ENCODE measurements around the gene PPP1R9B. TPM values are rescaled to one million over a fixed set of nuclear protein-coding genes. Genes with fewer than 3 reads are reported as not detected.

The PPP1R9B gene
- total RNA-seq, 1 donor from 2014 or later: 61.5 TPM

DNA sequence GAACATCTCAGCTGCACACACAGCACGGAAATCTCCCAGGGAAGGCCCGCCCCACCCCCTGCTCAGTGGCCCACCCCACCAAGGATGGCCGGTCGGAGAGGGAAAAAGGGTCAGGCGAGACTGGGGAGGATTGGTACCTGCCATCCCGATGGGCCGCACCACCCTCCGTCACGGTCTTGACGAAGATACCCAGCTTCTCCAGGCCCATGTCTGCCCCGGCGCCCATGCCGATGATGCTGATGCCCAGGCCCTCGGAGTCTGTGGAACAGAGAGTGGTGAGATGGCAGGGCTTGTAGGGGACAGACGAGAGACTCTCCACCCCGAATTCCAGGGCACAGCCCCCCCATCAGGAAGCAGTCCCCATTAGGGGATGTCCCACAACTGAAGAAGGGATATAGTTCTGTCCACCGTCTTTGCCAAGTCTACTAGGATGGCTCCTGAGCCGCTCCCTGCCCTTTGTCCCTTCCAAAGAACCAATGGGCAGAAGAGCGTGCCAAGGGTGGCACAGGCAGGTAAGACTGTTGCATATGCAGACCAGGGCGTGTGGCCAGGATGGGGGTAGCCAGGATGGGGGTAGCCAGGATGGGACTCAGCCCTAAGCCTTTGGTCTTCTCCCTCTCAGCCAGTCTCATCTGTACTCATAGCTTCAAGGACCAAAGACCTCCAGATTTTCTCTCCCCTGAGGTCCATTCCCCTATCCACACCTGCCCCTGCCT, 6.9 kb downstream of the PPP1R9B start:
- no peak for DNase-seq (ENCODE audit: low spot score)

DNA sequence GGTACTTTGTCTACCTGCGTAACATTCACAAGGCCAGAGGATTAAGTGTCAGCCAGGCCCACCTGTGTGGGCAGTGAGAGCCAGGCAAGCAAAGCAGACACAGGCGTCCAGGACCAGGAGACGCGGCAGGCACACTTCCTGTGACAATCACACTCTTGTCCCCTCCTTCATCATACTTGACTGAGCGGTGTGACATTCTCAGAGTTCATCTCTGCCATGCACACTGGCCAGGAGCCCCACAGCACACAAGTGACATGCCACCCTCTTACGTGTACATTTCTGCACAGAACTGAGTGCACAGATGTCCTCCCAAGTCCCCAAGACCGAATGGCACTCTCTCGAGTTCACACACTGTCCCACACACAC, 8.7 kb downstream of the PPP1R9B start:
- no peak for DNase-seq (ENCODE audit: low spot score)

DNA sequence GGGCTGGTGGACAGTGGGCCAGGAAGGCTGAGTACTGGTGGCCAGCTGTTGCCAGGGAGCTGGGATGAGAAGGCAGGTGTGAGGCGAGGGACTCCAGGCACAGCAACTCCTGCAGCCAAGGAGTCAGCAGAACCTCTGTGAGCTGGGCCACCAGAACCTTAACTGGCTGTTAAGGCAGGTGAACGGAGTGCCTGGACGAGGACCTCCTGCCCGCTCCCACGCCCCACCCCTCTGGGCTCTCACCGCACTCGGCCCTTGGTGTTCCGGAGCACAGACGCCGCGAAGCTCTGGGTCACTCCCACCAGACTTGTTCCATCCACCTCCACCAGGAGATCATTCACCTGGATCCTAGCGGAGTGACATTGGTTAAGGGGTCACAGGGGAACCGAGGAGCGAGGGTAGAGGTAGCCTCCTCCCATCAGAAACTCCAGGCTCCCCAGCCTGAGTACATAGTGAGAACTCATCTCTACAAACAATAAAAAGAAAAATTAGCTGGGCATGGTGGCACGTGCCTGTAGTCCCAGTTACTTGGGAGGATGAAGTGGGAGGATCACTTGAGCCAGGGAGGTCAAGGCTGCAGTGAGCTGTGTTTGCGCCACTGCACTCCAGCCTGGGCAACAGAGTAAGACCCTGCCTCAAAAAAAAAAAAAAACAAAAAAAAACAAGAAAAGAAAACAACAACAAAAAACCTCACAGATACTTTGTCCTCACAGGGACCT, 9.3 kb downstream of the PPP1R9B start:
- no peak for DNase-seq (ENCODE audit: low spot score)

DNA sequence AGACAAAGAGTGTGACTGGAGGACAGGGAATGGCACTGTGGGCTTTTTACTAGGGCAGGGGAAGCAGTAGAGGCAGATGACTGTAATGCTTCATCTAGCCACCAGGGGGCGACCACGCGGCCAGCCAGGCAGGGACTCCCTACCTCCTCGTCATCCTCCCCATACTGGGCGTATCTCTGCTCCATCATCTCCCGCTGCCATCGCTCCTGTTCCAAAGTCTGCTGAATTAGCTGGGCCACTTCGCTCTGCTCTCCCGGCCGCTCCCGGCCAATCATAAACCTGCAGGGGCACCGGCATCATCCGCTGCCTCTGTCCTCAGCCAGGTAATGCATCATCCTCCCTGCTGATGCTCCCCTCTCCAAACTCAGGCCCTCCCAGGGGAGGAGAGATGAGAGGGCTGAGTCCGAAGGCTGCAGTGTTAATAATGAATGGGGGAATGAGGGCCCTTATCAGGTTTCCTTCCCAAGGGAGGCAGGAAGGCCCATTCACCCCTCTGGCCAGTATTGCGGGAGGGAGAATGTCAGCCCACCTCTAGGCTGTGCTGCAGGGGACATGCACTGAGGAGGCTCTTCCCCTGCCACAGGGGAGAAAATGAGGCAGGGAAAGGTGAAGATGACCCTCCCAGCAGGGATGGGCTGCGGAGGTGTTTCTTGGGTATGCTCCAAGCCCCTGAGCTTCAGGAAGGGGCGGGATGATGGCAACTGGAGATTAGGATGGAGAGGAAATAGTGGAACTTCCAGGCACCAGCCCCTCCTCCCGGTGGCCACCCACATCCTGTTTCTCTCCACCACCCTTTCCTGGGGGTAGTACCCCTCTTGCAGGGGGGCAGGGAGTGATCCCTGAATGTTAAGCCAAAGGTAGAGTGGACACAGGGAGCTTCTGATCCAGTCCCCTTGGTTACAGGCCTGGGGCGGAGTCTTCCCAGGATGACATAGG, 10.3 kb downstream of the PPP1R9B start:
- peak; percentile 82 for DNase-seq (ENCODE audit: low spot score)

DNA sequence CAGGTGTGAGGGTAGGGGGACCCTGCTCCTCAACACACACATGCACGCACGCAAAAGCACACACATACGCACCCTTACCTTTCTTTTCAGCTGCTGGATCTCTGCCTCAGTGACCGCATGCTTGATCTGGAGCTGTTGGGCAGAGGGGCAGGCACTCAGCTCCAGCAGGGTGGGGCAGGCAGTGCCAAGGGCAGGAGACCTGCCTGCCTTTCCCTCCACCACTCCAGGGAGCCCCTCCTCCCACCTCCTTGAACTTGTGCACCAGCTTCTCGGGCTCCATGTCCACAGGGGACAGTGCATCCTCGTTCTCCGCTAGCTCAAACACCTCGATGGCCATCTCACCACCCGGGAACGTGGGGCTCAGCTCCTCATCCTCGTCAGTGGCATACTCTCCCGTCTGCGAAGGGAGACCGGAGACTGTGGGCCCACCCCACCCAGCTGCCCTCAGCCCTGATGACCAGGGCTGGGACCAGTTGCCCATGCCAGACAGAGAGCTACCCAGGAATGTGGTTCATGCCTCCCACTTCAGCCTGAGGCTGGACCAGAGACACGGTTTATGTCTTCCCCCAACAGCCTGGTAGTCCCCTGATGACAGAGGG, 11.2 kb downstream of the PPP1R9B start:
- no peak for DNase-seq (ENCODE audit: low spot score)

DNA sequence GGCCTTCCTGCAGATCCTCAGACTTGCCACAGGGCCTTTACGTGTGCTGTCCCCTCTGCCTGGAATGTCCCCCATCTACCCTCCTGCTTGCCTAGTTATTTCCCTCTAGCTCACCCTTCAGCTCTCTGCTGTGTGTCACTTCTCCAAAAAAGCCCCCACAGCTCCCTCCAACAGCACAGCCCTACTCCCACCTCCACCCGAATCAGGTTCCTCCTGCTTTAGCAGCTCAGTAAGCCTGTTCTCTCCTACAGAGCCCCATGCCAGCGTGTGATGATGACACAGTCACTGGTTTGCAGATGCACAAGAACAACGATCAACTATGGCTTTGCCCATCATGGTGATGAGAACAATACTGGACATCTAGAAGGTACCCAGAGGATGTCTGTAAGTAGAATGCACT, 13.4 kb downstream of the PPP1R9B start:
- DNase-seq (ENCODE audit: low spot score): no peak

DNA sequence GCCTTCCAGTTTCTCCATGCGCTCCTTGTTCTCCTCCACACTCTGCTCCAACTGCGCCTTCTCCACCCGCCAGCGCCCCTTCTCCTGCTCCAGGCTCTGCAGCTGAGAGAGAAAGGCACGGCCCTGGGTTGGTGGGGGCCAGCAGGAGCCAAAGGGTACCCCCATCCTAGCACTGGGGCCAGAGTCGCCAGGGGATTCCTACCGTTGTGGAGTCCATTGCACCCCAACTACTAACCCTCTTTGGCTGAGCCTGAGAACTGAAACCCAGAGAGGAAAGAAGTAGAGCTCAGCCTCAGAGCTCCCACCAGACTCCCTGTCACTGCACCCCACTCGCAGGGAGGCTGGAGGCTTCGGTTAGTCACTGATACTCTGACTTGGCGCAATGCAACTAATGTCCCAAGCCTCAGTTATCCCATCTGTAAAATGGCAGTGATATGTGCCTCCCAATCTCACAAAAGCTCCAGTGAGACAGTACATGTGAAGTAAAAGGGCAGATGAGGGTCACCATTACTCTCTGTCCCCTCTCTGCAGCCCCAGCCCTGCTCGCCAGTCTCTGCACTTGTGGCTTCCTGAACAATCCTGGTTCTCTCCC, 14.3 kb downstream of the PPP1R9B start:
- no peak for DNase-seq (ENCODE audit: low spot score)

DNA sequence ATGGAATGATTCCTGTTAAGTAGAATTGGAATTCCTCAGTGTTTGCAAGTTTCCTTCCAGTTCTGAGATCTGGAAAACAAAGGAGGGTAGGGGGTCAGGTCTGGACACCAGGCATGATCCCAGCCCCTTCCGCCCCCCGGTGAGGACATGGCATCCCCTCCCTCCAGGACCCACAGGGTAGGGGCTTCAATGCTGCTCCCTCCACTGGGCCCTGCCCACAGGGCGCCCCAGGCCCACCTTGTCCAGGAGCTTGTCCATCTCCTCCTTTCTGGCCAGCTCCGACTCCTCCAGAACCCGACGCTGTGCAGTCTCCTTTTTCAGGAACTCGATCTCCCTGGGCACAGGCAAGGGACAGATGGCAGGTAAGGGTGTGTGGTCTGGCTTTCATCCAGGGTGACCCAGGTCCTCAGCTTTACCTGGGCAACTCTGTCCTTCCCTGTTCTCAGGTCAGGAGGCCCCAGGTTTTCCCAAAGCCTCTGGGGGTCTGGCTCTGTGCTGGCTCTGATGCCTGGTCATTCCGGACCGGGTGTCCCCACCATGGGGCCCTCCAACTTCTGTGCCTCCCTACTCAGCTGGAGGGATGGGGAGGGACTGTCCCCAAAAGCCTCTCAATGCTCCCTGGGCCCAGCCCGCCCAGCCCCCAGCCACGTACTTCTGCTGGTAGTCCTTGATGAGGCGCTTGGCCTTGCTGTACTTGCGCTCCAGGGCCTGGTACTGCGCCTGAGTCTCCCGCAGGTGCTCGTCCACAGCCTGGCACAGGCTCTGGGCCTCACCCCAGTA, 15.0 kb downstream of the PPP1R9B start:
- no peak for DNase-seq (ENCODE audit: low spot score)

DNA sequence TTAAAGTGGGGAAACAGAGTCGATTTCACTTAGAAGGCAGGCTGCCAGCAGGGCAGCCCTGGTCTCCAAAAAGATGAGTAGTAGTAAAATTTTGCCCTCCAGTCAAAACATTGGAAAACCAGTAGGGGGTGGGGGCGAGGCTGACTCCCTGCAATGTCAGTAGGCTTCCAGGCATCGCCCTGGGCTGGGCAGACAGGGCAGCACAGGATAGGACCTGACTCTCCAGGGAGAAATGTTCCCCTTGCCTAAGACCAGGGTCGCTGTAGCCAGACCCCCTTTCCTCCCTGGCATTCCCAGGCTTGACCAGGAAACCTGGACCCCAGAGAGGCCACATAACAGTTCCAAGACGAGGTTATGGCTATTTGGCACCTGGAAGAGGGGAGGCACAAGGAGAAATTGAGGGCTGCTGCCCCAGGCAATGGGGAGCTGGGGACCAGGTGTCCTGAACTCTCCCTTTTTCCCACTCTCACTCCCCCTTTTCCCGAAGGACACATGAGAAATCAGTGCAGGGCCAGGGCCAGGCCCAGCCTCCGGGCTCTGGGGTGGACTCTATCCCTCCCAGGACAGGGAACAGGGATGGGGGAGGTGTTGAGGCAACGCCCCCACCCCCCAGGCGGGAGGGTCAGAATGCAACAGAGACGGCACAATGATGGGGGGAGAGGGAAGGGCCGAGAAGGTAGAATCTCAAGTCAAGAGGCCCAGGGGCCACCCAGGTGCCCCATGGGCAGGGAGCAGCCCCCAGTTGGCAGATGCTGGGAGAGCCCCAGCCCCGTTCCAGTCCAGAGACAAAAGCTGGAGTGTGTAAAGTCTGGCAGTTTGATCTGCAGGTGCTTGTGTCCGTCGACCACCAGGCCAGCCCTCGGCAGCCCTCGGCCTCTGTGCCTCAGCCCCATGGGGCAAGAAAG, 16.0 kb downstream of the PPP1R9B start:
- no peak for DNase-seq (ENCODE audit: low spot score)

DNA sequence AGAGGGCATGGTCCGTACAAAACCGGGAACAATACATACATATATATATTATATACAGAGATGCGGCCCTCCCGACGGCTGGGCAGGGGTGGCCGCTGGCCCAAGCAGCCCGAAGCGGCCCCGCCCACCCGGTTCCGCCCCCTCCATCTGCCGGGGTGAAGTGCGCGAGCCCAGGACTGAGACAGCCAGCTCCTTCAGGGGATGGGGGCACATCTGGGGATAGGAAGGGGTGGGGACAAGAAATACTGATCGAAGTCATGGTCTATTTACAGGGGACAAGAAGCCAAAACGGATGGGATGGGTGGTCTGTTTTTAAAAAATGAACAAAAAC, 16.7 kb downstream of the PPP1R9B start:
- no peak for DNase-seq (ENCODE audit: low spot score)

DNA sequence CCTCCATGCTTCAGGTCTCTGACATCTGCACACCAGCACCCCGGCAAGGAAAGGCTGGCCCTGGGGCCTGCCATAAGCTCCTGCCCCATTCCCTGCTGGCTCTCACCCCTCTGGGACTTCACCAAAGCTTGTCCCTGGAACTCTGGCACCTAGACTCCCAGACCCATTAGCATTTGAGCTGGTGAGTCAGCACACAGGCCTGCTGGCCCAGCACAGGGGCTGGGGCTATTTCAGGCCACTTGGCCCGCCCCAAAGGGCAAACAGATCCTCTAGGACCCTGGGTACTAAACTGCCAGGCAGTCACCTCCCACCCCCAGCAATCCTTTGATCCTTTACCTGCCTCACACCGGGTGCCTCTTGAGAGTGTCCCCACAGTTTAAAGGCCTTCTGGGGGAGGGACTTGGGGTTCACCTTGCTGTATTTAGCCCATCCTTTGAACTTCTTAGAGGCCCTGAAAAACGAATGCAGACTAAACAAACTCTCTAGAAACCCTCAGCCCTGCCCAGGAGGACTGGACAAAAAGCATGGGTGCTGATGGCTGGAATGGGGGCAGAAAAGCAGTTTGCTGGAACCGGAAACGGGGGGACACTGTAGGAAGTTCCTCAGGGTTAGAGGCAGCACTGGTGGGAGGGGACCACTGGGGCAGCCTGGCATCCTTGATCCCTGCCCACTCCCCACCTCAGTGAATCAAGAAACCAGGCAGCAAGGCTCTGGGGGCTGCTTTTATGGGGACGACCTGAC, 17.3 kb downstream of the PPP1R9B start:
- no peak for DNase-seq (ENCODE audit: low spot score)

DNA sequence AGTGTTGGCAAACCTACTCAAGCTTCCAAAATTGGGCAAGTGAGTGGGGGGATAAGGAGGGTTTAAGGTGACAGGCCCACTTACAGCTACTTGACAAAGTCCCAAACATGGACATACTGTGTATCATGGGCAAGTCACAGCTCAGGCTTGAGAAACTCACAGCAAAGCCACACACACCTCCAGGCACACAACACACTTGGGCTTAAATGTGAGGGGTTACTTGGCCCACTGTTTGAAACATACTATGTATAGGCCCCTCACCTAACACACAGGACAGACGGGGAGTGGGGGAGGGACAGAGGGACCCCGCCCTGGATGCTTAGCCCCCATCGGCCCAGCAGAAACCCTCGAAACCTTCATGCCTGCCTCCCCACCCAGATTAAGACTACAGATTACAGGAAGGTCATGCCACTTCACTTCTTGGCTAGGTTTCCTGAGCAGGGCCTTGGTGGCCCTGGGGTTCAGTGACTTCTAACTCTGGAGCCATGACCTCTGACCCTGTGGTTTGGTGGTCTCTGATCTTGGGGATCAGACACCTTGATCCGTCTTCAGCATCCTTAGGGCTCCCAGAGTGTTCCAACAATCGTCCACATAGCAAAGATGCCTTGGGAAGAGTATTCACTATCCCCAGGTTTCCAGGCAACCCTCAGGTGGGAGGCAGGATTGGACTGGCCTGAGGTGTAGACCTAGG, 18.2 kb downstream of the PPP1R9B start:
- no peak for DNase-seq (ENCODE audit: low spot score)

DNA sequence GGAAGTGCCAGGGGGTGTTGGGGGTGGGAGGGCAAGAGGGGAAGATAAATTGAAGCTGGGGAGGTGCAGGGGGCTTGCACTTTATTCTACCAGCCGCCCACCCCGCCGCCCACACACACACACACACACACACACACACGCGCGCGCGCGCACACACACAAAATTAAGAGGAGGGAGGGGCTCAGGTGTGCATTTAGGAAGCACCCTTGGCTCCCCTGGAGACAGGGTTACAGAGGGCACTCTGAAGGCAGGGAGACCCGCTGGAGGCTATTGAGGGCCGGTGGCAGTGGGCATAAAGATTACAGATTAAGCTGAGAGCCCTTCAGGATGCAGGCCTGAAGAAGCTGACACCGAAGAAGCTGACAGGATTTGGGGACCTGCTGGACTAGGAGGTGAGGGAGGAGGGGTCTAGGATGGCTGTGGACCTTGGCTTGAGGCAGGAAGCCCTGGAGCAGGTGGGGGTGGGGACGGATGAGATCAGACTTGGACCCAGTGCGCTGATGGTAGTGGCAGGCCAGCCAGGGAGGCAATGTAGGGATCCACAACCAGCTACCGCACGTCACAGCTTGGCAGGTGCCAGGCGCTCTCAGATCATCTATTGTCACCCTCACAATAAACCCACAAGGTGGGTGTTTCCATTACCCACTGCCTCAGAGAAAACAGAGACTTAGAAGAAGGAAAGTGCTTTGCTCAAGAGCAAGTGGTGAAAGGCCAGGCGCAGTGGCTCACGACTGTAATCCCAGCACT, 19.7 kb downstream of the PPP1R9B start:
- DNase-seq (ENCODE audit: low spot score): no peak

DNA sequence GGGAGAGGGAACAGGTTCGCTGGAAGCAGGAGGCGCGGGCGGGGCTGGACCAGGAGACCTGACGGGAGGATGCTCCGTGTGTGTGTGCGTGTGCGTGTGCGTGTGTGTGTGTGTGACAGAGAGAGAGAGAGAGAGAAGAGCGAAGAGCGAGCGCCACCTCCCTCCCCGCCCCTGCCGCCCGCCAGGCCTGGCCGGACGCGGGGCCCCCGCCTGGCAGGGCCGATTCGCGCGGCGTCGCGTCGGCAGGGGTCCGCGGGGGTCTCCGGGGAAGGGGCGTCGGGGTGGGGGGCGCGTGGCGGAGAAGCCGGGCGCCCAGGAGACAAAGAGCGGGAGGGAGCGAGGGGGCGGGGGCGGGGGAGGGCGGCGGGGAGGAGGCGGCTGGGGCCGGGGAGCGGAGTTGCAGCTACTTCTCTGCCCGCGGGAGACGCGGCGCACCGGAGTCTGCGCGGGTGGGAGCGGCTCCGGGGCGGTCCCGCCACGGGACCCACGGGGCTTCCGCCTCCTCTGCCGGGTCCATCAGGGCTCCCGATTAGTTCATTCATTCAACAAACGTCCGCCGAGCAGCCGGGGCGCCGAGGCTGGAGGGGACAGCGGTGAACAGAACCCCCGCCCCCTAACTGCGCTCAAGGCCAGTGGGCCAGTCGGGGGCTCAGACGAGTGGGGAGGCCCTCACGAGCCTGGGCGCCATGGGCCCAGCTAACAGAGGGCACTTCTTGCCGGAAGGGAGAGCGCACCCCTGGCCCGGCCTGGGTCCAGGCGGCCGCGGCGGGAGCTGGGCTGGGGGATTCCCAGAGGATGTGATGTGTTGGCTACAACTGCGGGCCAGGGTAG, 20.5 kb downstream of the PPP1R9B start, which contains the start of gene SAMD14:
Gene SAMD14 (minus strand): TSS at position 433 of the 831 bp plus-strand sequence. CDS start 5,201 bp downstream, outside the sequence.
- no peak for DNase-seq (ENCODE audit: low spot score)

DNA sequence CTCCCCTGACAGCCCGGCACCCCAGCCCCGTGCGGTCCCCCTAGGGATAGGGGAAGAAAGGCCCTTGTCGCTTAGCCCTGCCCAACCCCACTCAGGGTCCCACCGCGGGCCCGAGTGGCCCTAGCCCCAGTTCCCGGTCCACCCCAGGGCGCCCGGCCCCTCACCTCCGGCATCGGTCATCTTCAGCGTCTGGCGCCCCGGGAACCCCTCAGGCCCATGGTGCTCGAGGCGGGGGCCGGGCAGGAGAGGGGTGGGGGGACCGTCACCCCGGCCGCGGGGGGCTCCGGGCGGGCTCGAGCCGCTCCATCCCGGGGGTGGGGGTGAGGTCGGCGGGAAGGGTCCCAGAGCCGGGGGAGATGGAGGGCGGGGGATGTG, 21.1 kb downstream of the PPP1R9B start:
- no peak for DNase-seq (ENCODE audit: low spot score)

DNA sequence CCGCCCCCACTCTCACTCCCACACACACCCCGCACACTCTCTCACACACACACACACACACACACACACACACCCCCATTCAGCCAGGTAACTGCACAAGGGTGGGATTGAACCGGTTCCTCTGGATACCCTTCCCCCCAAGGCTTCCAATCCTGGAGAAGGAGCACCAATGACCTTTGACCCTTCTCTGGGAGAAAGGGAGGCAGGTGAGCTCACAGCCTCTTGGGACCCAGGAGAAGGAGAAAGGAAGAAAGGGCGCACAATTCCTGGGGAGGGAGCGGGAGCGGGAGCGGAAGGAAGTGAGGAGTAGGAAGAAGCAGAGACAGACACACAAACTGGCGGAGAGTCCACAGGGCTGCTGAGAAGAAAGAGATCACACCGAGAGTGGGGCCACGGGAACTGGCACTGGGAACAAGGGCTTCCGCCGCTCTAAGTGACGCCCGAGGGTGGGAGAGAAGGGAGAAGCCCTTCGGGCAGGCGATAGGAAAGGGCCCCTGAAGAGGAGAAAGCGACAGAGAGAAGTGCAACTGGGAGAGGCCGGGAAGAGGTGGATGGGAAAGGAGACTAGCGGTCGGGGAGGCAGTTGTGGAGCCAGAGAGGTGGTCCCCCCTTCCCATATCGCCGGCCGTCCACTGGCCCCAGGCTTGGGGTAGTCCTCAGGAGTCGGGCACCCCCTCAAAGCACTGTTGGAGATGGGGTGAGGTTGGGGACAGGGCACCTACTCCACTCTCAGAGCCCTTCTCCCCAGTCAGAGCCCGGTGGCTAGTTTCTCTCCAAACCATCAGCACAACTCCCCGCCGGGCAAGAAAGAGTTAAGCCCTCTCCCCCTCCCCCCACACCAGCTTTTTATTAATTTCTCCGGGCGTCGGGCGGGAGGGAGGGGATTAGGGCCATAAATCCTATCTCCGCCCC, 21.8 kb downstream of the PPP1R9B start:
- no peak for DNase-seq (ENCODE audit: low spot score)
